Globus pallidus (tissue), 1 donor: ENCODE data around the gene NELFE.
"Not testable (repeated sequence)": the region's sequence is repeated elsewhere in the genome, so short reads cannot be mapped to it uniquely, and the experiment has no call there.

ENCODE experiments used
- DNase-seq: peaks from one replicate; pipeline ENCODE4 v3.0.0-alpha.2; 2015; ENCODE audit warnings: low spot score

NELFE gene, protein sequence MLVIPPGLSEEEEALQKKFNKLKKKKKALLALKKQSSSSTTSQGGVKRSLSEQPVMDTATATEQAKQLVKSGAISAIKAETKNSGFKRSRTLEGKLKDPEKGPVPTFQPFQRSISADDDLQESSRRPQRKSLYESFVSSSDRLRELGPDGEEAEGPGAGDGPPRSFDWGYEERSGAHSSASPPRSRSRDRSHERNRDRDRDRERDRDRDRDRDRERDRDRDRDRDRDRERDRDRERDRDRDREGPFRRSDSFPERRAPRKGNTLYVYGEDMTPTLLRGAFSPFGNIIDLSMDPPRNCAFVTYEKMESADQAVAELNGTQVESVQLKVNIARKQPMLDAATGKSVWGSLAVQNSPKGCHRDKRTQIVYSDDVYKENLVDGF

DNA sequence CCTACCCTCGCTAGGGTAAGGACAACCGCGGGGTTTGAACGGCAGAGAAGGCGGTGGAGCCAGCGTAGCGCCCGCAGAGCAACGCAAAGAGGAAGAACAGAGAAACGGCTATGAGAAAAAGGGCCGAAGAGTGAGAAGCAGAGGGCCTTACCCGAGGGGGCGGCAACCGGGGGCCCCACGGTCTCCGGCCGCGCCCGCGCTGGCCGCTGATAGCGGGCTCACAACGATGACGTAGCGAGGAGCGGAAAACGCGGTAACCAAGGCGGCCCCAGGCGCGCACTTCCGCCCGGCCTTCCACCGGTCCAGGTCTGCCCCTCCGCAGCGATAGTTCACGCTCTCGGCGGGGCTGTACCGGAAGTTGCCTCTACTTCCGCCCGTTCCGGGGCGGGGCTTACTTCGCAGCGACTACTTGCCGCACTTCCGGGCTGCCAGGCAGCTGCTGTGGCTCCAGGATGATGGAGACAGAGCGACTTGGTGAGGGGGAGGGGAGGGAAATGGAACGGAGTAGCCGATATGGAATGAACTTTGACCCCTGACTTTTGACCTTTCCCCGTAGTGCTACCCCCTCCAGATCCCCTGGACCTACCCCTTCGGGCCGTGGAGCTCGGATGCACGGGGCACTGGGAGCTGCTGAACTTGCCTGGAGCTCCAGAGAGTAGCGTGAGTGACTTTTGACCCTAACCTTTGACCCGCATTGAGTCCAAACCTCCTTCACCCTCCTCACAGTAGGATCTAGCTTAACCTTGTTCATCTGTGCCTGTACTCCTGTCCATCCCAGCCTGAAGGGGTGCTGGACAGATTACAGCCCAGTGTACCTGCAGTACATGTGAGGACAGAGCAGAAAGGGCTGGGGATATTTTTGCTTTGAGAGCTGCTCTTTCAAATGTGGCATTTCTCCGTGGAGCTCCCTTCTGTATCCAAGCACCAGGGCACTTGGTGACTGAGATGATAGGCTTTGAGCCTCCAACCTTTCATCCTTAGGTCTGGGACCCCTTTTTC, at the start of gene NELFE, which contains the start of gene SKIC2:
Gene NELFE, minus strand, starts transcription at position 231 of the 999 bp plus-strand sequence. CDS start 525 bp downstream, outside the sequence.
Gene SKIC2, plus strand, starts transcription at position 435 of the 999 bp plus-strand sequence. Its CDS starts 18 bp downstream, at position 453.
- peak; percentile 99 for DNase-seq

DNA sequence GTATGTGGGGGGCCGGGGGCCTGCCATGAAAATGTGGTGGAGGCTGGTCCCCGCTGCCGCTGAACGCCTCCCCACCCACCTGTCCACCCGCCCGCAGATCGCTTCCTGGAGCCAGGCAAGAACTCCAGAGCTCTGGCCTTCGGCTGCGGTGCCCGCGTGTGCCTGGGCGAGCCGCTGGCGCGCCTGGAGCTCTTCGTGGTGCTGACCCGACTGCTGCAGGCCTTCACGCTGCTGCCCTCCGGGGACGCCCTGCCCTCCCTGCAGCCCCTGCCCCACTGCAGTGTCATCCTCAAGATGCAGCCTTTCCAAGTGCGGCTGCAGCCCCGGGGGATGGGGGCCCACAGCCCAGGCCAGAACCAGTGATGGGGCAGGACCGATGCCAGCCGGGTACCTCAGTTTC, 49.3 kb upstream of the NELFE start:
- not testable (repeated sequence) for DNase-seq

DNA sequence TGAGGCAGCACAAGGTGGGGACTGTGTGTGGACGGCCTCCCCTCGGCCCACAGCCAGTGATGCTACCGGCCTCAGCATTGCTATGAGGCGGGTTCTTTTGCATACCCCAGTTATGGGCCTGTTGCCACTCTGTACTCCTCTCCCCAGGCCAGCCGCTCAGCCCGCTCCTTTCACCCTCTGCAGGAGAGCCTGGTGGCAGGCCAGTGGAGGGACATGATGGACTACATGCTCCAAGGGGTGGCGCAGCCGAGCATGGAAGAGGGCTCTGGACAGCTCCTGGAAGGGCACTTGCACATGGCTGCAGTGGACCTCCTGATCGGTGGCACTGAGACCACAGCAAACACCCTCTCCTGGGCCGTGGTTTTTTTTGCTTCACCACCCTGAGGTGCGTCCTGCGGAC, 48.3 kb upstream of the NELFE start:
- DNase-seq, result not testable (repeated sequence)

DNA sequence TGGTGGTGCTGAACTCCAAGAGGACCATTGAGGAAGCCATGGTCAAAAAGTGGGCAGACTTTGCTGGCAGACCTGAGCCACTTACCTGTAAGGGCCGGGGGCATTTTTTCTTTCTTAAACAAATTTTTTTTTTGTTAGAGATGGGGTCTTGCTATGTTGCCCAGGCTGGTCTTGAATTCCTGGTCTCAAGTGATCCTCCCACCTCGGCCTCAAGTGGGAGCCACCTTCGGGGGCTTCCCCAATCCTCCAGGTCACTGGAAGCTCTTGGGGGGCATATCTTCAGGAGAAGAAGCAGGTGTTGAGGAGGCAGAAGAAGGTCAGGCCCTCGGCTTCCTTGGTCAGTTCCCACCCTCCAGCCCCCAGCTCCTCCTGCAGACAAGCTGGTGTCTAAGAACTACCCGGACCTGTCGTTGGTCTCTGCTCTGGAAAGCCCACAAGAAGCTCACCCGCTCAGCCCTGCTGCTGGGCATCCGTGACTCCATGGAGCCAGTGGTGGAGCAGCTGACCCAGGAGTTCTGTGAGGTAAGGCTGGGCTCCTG, 47.3 kb upstream of the NELFE start:
- not testable (repeated sequence) for DNase-seq

DNA sequence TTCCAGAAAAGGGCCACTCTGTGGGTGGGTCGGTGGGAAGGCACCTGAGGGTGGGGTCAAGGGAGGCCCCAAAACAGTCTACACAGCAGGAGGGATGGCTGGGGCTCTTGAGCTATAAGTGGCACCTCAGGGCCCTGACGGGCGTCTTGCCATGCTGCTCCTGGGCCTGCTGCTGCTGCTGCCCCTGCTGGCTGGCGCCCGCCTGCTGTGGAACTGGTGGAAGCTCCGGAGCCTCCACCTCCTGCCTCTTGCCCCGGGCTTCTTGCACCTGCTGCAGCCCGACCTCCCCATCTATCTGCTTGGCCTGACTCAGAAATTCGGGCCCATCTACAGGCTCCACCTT, 46.7 kb upstream of the NELFE start:
- DNase-seq, result not testable (repeated sequence)

DNA sequence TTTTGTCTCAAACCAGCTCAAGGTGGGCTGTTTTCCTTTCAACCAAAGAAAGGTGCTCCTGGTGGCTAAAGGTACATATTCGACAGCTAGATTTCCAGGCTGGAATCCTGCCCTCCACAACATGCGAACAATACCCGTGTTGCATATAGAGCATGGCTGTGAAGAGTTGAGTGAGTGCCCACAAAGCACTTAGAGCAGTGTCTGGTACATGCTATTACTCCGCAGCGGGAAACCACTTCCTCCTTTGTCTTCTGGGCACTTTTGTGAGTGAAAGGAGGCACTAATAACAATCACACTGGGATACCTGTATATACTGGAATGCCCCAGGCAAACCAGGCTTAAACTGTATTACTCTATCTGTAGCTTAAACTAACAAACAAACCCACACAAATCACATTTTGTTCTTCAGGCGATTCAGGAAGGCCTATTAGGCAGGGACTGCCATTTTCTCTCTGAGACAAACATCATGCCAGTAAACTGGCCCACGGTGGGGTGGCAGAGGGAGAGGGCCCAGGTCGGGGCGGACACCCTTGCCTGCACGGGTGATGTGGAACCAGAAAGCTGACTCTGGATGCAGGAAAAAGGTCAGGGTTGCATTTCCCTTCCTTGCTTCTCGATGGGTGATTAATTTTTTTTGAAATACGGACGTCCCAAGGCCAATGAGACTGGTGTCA, 46.2 kb upstream of the NELFE start:
- not testable (repeated sequence) for DNase-seq

DNA sequence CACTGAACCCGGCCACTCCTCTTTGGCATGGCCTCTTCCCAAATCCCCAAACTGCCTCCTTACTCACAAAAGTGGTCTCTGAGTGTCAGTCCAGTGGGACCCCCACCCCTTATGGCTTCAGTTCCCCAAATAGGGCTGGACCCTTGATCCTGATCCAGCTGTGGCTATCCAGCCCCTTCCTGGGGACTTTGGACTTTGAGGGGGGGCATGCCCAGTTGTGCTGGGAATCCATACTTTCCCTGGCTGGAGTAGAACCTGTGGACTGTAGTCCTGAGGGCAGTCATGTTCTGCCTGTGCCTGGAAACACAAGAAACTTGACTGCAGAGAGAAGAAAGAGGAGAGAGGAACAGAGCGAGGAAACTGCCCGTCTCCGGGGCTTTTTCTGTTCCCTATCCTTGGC, 45.6 kb upstream of the NELFE start:
- DNase-seq, result not testable (repeated sequence)

DNA sequence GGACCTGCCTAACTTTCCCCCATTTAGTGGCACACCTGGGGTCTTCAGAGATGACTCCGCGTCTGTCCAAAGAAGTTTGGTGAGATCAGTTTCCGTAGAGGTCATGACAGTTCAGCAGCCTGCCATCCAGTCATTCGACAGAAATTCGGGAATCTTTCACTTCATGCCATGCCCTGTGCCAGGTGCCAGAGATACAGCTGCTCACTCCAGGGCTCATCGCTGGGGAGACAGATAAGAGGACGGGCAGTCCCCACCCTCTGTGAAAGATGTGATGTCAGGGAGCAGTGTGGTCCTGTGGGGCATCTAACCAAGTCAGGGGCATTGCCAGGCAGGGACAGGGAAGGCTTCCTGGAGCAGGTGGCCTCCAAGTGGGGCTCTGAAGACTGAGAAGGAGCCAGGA, 44.5 kb upstream of the NELFE start:
- DNase-seq, result not testable (repeated sequence)

DNA sequence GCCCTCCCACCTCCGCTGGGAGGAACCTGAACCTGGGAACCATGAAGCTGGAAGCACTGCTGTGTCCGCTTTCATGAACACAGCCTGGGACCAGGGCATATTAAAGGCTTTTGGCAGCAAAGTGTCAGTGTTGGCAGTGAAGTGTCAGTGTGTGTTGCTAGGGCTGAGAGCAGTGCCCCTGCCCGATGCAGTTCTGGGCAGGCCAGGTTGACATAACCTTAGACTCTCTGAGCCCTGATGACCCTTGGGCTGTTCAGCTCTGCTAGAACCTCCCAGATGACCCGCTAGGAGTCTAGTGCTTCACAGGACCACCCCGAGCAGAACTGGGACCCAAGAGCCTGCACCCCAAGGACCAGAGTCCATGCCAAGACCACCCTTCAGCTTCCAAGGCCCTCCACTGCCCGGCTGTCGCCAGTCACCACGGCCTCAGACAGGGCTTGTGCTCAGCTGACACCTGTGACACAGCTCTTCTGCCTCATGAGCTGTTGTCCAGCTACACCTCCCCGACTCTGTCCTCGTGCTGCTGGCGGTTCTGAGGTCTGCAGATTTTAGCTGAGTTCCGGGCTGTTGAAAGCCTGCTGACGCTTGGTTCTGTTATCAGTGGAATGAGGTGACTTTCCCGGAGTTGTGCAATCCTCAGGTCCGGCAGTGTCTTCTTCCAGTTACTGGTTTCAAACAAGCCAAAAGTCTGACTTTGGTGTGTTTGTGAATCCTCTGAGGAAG, 43.9 kb upstream of the NELFE start:
- not testable (repeated sequence) for DNase-seq

DNA sequence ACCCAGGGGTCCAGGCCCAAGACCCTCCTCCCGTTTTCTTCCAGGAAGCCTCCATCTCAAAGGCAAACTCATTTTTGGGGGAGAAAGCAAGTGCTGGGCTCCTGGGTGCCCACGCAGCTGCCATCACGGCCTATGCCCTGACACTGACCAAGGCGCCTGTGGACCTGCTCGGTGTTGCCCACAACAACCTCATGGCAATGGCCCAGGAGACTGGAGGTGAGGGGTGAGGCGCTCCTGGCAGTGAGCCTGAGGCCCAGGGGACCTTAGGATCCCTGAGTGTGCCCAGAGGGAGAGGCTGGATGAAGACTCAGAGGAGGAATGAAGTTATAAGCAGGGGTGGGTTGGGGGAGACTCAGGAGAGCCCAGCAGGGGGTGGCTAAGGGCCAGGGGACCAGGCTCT, 37.6 kb upstream of the NELFE start:
- not testable (repeated sequence) for DNase-seq

DNA sequence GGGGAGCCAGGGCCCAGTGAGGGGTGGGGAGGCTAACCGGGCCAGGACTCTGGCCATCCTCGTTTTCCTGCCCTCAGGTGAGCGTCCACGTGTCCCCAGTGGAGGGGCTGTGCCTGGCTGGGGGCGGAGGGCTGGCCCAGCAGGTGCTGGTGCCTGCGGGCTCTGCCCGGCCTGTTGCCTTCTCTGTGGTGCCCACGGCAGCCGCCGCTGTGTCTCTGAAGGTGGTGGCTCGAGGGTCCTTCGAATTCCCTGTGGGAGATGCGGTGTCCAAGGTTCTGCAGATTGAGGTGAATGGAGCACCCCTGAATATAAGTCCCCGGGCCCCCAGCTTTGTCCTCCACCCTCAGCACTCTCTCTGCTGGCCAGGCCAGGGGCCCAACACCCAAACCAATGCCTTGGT, 35.6 kb upstream of the NELFE start:
- not testable (repeated sequence) for DNase-seq

DNA sequence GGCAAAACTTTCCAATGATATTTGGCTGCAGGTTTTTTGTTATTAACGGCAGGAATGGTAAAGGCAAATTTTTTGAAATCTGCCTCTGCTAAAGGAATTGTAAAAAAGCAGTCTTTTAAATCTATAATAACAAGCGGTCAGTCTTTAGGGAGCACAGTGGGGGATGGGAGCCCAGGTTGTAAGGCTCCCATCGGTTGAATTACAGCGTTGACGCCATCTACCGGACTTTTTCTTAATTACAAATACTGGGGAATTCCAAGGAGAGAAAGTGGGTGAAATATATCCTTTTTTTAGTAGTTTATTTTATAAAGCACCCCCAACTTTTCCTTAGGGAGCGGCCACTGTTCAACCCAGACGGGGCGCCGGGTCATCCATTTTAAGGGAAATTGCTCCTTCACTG, 30.6 kb upstream of the NELFE start:
- not testable (repeated sequence) for DNase-seq

DNA sequence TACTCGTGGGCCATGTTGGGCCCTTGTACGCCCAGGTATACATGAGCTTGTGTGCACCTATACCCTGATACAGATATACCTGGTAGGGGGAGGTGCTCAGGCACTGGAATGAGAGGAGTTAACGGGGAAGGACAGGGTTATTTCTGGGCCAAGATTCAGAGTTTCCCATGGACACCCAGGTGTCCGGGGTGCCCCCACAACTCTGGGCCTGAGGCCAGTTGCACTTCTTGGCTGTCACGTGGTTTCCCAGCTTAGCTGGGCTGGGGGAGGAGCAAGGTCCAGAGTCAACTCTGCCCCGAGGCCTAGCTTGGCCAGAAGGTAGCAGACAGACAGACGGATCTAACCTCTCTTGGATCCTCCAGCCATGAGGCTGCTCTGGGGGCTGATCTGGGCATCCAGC, 23.0 kb upstream of the NELFE start, which contains the start of gene C4A:
Gene C4A, plus strand, starts transcription at position 314 of the 400 bp plus-strand sequence. Its CDS starts 51 bp downstream, at position 365.
- not testable (repeated sequence) for DNase-seq

DNA sequence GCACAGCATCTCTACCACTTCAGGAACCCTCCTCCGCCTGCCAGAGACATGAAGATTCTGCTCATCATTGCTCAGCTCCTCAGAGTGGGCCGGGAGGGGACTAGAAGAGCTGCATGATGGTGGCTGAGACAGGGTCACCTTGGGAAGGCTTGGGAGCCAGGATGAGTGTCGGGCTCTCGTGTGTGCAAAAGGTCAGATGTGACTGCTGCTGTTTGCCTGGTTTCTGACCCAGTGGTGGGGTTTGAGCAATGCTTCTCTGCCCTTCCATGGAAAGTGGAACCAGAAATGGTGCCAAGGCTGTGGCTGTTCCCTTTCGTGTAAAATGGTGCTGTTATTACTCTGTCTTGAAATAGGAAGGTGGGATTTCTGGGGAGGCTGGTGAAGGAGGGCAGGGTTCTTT, 22.2 kb upstream of the NELFE start:
- DNase-seq, result not testable (repeated sequence)

DNA sequence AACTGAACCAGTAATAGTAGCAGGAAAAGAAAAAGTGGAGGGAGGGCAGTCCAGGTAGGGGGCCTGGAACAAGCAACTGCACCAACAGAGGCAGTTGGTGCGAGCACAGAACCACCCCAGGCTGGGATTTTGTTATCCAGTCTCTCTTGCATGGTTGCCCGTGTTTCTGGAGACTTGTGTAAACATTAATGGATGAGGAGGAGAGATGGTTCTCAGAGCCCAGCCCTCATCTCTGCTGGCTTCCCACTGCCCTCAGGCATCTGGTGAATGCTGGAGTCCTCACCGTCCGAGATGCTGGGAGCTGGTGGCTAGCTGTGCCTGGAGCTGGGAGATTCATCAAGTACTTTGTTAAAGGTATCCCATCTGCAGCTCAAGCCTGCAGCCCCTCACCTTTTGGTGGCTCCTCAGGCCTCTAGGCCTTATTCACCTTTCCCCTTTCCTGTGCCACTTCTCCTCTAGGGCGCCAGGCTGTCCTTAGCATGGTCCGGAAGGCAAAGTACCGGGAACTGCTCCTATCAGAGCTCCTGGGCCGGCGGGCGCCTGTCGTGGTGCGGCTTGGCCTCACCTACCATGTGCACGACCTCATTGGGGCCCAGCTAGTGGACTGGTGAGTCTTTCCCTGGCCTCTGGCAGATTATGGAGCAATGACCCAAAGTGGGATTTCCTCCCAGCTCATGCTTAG, 21.6 kb upstream of the NELFE start:
- not testable (repeated sequence) for DNase-seq

DNA sequence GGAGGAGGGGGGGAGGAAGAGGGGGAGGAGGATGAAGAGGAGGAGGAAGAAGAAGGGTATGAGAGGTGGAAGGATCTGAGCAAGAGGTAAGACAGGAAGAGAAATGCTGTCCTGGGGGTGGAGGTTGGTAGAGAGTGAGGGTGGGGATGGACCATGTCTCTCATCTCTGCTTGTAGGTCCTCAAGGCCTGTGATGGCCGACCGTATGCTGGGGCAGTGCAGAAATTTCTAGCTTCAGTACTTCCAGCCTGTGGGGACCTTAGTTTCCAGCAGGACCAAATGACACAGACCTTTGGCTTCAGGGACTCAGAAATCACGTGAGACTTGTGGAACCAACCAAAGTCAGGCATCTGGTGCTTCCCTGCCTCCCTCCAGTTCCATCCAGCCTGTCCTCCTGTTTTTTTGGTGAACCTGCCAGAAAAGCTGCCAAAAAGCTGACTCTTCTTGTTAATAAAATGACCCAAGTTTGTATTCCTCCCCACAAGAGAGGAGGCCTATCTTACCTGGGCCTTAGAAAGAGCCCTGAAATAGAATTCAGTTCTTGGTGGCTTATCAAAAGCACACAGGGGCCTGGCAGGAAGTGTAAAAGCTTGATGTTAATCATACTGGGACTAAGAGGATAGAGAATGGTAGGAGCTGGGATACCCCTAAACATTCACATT, 20.6 kb upstream of the NELFE start:
- DNase-seq, result no peak

DNA sequence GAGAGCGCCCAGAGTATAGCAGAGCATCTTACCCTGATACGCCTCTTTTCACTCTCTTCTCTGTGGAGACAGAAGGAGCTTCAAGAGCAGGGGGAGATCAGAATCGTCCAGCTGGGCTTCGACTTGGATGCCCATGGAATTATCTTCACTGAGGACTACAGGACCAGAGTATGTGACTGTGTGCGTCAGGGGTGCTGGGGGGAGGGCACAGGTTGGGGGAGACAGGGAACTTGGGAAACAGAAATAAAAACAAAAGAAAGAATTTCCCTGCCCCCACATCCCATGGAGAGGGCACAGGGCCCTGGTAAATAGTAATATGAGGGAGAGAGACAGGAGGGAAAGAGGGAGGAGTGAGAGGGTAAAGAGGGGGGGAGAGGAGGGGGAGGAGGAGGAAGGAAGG, 20.1 kb upstream of the NELFE start:
- no peak for DNase-seq

DNA sequence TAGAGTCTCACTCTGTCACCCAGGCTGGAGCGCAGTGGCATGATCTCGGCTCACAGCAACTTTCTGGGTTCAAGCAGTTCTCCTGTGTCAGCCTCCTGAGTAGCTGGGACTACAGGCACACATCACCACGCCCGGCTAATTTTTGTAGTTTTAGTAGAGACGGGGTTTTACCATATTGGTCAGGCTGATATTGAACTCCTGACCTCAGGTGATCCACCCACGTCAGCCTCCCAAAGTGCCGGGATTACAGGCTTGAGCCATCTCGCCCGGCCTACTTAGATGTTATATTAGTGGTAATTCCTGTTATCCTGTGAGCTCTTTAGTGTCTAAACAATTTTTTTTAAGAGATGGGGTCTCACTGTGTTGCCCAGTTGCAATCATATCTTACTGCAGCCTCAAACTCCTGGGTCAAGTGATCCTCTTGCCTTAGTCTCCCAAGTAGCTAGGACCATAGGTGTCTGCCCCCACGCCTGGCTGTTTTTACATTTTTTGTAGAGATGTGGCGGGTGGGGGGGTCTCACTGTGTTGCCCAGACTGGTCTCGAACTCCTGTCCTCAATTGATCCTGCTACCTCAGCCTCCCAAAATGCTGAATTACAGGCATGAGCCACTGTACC, 19.2 kb upstream of the NELFE start:
- no peak for DNase-seq

DNA sequence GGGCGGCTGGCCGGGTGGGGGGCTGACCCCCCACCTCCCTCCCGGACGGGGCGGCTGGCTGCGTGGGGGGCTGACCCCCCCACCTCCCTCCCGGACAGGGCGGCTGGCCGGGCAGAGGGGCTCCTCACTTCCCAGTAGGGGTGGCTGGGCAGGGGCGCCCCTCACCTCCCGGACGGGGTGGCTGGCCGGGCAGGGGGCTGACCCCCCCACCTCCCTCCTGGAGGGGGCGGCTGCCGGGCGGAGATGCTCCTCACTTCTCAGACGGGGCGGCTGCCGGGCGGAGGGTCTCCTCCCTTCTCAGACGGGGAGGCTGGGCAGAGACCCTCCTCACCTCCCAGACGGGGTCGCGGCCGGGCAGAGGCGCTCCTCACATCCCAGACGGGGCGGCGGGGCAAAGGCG, 17.3 kb upstream of the NELFE start:
- DNase-seq, result not testable (repeated sequence)
